HepG2 (cell line): ENCODE results near the gene RASL10B. TPM values are rescaled to one million over a fixed set of nuclear protein-coding genes. Genes with fewer than 3 reads are reported as not detected.

Source experiments
- ATAC-seq: fragments of 200-7000 bp; cut with Tn5 transposase; 3 replicates; pipeline ENCODE4 v1.9.1; 2020; ENCODE audit warnings: mild to moderate bottlenecking, moderate library complexity
- BruUV-seq: library from RNA; stranded (reverse); fragments of 400-500 nt; replicated peaks from 2 replicates; lab custom pipeline; 2021; lab: Mats Ljungman, UMichigan
- CTCF ChIA-PET: fragments of 300-600 bp; formaldehyde crosslinking; extraction: SDS; loops from one replicate; lab custom pipeline; 2021; ENCODE audit warnings: low total read pairs, inconsistent platforms, low intra/inter-chr PET ratio; lab: Yijun Ruan, JAX
- POLR2A ChIA-PET: fragments of 350-600 bp; sonication (Branson Sonifier 250); formaldehyde crosslinking; loops from one replicate; lab custom pipeline; 2020; ENCODE audit warnings: antibody characterized with exemption, inconsistent platforms; lab: Yijun Ruan, JAX
- DNase-seq: peaks from one replicate; pipeline ENCODE4 v3.0.0-alpha.2; 2015; ENCODE audit warnings: low spot score
- FAIRE-seq: peaks from 3 replicates; lab custom pipeline; 2011; peaks lifted over from hg19 to GRCh38; lab: Jason Lieb, UNC
- H2AFZ ChIP-seq: one replicate; pipeline ENCODE4 v1.6.1; 2011; ENCODE audit warnings: low read length, inconsistent platforms
- H3K27ac ChIP-seq: fragments of 300-600 bp; 3 replicates; pipeline ENCODE4 v1.8.0; 2011; ENCODE audit warnings: mixed run types, mild to moderate bottlenecking, mixed read lengths, low read length, inconsistent platforms; ENCODE audit not compliant: insufficient read depth; ENCODE audit errors: extremely low read length
- H3K27me3 ChIP-seq, 2 experiments: fragments of 200-600 bp in 1 of 2; 2 replicates in 1 of 2; 3 replicates in 1 of 2; pipeline versions ENCODE4 v1.6.0 to v1.8.0; 2011; ENCODE audit warnings: low read length in 2 of 2, mild to moderate bottlenecking in 2 of 2, moderate library complexity in 2 of 2, inconsistent platforms in 1 of 2; ENCODE audit not compliant: insufficient read depth in 2 of 2, control insufficient read depth in 1 of 2
- H3K36me3 ChIP-seq, 2 experiments: fragments of 200-600 bp in 1 of 2; replicated peaks in 1 of 2; 2 replicates in 1 of 2; 3 replicates in 1 of 2; pipeline versions ENCODE4 v1.5.1 to v1.8.0; 2011; ENCODE audit warnings: low read length in 2 of 2, inconsistent platforms in 1 of 2; ENCODE audit not compliant: insufficient read depth in 2 of 2, control insufficient read depth in 1 of 2
- H3K4me1 ChIP-seq: 2 replicates; pipeline ENCODE4 v1.5.1; 2012; ENCODE audit warnings: low read length, inconsistent platforms; ENCODE audit not compliant: insufficient read depth
- H3K4me2 ChIP-seq: 2 replicates; pipeline ENCODE4 v1.6.0; 2011; ENCODE audit warnings: low read depth, low read length, inconsistent platforms
- H3K4me3 ChIP-seq, 3 experiments: fragments of 200-600 bp in 1 of 3; sonication (generic), shearing (Covaris generic) in 1 of 3; replicated peaks in 1 of 3; 2 replicates each; pipeline ENCODE4 v1.5.1; 2011 to 2016; ENCODE audit warnings: low read length in 3 of 3, inconsistent platforms in 2 of 3, low read depth in 2 of 3, mild to moderate bottlenecking in 2 of 3, control low read depth in 1 of 3, mixed read lengths in 1 of 3; ENCODE audit not compliant: insufficient read depth in 1 of 3
- H3K79me2 ChIP-seq: one replicate; pipeline ENCODE4 v1.6.1; 2011; ENCODE audit warnings: low read length, inconsistent platforms; ENCODE audit not compliant: insufficient read depth
- H3K9ac ChIP-seq: 2 replicates; pipeline ENCODE4 v1.6.0; 2011; ENCODE audit warnings: mild to moderate bottlenecking, low read depth, low read length, inconsistent platforms; ENCODE audit not compliant: insufficient read depth
- H3K9me3 ChIP-seq: 2 replicates; pipeline ENCODE4 v1.5.1; 2012; ENCODE audit warnings: mild to moderate bottlenecking, low read length
- H4K20me1 ChIP-seq: 2 replicates; pipeline ENCODE4 v1.6.0; 2011; ENCODE audit warnings: inconsistent platforms, mild to moderate bottlenecking, low read length, moderate library complexity; ENCODE audit not compliant: insufficient read depth
- ARNTL ChIP-seq: sonication (generic); formaldehyde crosslinking; IDR thresholded peaks from 2 replicates; pipeline ENCODE4 v1.4.0; 2020; ENCODE audit warnings: mild to moderate bottlenecking, missing genetic modification reagents
- HOMEZ ChIP-seq: IDR thresholded peaks from 2 replicates; pipeline ENCODE4 v1.6.1; 2016; ENCODE audit warnings: low read depth
- MEF2D ChIP-seq: sonication (generic); formaldehyde crosslinking; IDR thresholded peaks from 2 replicates; pipeline ENCODE4 v1.5.1; 2020; ENCODE audit warnings: mild to moderate bottlenecking, missing genetic modification reagents
- MXD1 ChIP-seq: sonication (generic); formaldehyde crosslinking; IDR thresholded peaks from 2 replicates; pipeline ENCODE4 v1.4.0; 2020; ENCODE audit warnings: mild to moderate bottlenecking, missing genetic modification reagents
- NCOR1 ChIP-seq: fragments of 200-600 bp; sonication (generic); IDR thresholded peaks from 2 replicates; pipeline ENCODE4 v1.7.0; 2017; ENCODE audit warnings: antibody characterized with exemption, low read length, borderline replicate concordance
- THAP9 ChIP-seq: sonication (generic); formaldehyde crosslinking; IDR thresholded peaks from 2 replicates; pipeline ENCODE4; 2020; ENCODE audit warnings: missing genetic modification reagents, mild to moderate bottlenecking, borderline replicate concordance
- ZBTB7B ChIP-seq: sonication (generic); formaldehyde crosslinking; IDR thresholded peaks from 2 replicates; pipeline ENCODE4 v1.4.0; 2020; ENCODE audit warnings: missing genetic modification reagents
- ZGPAT ChIP-seq: IDR thresholded peaks from 2 replicates; pipeline ENCODE4 v1.6.1; 2016; ENCODE audit warnings: mild to moderate bottlenecking
- ZNF335 ChIP-seq: sonication (generic); formaldehyde crosslinking; IDR thresholded peaks from 2 replicates; pipeline ENCODE4 v1.4.0; 2020; ENCODE audit warnings: missing genetic modification reagents
- ZNF362 ChIP-seq: sonication (generic); formaldehyde crosslinking; IDR thresholded peaks from 2 replicates; pipeline ENCODE4 v1.4.0; 2020; ENCODE audit warnings: missing genetic modification reagents, mild to moderate bottlenecking, borderline replicate concordance
- ZNF713 ChIP-seq: sonication (generic); formaldehyde crosslinking; IDR thresholded peaks from 2 replicates; pipeline ENCODE4 v1.4.0; 2020; ENCODE audit warnings: mild to moderate bottlenecking, missing genetic modification reagents
- ZNF768 ChIP-seq: sonication (generic); formaldehyde crosslinking; IDR thresholded peaks from 2 replicates; pipeline ENCODE4 v1.4.0; 2020; ENCODE audit warnings: missing genetic modification reagents
- ZSCAN25 ChIP-seq: sonication (generic); formaldehyde crosslinking; IDR thresholded peaks from 2 replicates; pipeline ENCODE4 v1.8.0; 2022; ENCODE audit warnings: mild to moderate bottlenecking, missing genetic modification reagents
- WGBS: methylation state at CpG from one replicate; pipeline ENCODE4 v1.1.6; 2017; ENCODE audit warnings: low lambda C conversion rate; 5-methylcytosine and 5-hydroxymethylcytosine counted together
- in situ Hi-C: cut with HindIII; loops from 2 replicates; pipeline ENCODE4 v1.10.0; 2017; ENCODE audit warnings: low pct_unique_long_range_greater_than_20kb; ENCODE audit not compliant: extremely low pct_ligation_motif_present
- intact Hi-C: fragments of 100-400 bp; cut with micrococcal nuclease; formaldehyde crosslinking; loops from one replicate; pipeline ENCODE4 v1.10.0; 2022; ENCODE audit not compliant: unreplicated experiment
- polyA plus RNA-seq, 8 experiments: library from polyadenylated mRNA; depleted of rRNA in 3 of 8; stranded (reverse) in 7 of 8; unstranded in 1 of 8; fragments of >200 nt; fragmentation: Illumina TruSeq in 4 of 8; extraction: Trizol in 4 of 8; gene quantifications; 2 replicates each; pipeline versions ENCODE4 v1.2.1 to v1.2.3, GENCODE V29; 2011 to 2016; ENCODE audit warnings: low read depth in 4 of 8, missing spikeins in 1 of 8, mixed read lengths in 1 of 8; ENCODE audit not compliant: insufficient read depth in 1 of 8
- total RNA-seq, 5 experiments: library from RNA; depleted of rRNA; stranded (reverse); fragments of >200 nt; fragmentation: Illumina TruSeq; extraction: Trizol; gene quantifications; 2 replicates each; pipeline ENCODE4 v1.2.3, GENCODE V29; 2016; ENCODE audit warnings: low read depth in 1 of 5

RASL10B gene
- total and polyA plus RNA-seq, 2 of the 13 experiments (the other 11 are each of a cell fraction or from before 2014, with no cell fraction given), result 8.8 to 11.0 TPM

- TF ChIP-seq ZGPAT (CRISPR knock-in tag), result no peak
- TF ChIP-seq THAP9 (CRISPR knock-in tag), result no peak
Observed at GRCh38 chr17:35692512-35693210, 38.8 kb upstream of the RASL10B start (continued).

GRCh38 chr17:35693662-35694061, 37.8 kb upstream of the RASL10B start:
- no peak overlapping the region for H3K27ac ChIP-seq
- no TSS peak for BruUV-seq
- no peaks in the 10 kb centered on the region for H3K79me2 ChIP-seq
- H3K9me3 ChIP-seq, result no peaks in the 10 kb centered on the region
- H3K27me3 ChIP-seq, result no peaks in the 10 kb centered on the region
- POLR2A ChIA-PET, result no interaction called here
- DNase-seq (no peak), FAIRE-seq (no peak), ATAC-seq (no peak)
- intact Hi-C loops, result no loop called here
- H3K4me1 ChIP-seq, result no peaks in the 10 kb centered on the region
- in situ Hi-C loops, result no loop called here
- CTCF ChIA-PET, result no interaction called here
- WGBS, result 90% methylated on average over 3 of the region's 3 CpGs
- H3K9ac ChIP-seq, result no peak overlapping the region
- H4K20me1 ChIP-seq, result no peaks in the 10 kb centered on the region
- H3K36me3 ChIP-seq, result peaks cover 8 to 37% of the 10 kb centered on the region in 2 experiments; a peak in 4 of 5 replicates
- no peak overlapping the region for H3K4me3 ChIP-seq
- H2AFZ ChIP-seq, result no peak overlapping the region
- H3K4me2 ChIP-seq, result no peak overlapping the region
- TF ChIP-seq ZBTB7B (CRISPR knock-in tag), result no peak
- TF ChIP-seq ZNF335, result no peak
- TF ChIP-seq HOMEZ, result no peak
- no peak for TF ChIP-seq NCOR1
- TF ChIP-seq MEF2D (CRISPR knock-in tag), result no peak
- no peak for TF ChIP-seq ZNF768 (CRISPR knock-in tag)
- no peak for TF ChIP-seq ZNF362 (CRISPR knock-in tag)
- TF ChIP-seq MXD1 (CRISPR knock-in tag), result no peak
- TF ChIP-seq ZSCAN25 (CRISPR knock-in tag), result no peak
- TF ChIP-seq ARNTL (CRISPR knock-in tag), result no peak
- TF ChIP-seq ZNF713 (CRISPR knock-in tag), result no peak
